HG03095 (cell line): ENCODE results near the gene GRIK1.

ENCODE experiments used
- ATAC-seq: cut with Tn5 transposase; IDR thresholded peaks from one replicate; pipeline ENCODE4 v1.9.1; 2021; ENCODE audit warnings: moderate library complexity; ENCODE audit not compliant: unreplicated experiment

Gene GRIK1

DNA sequence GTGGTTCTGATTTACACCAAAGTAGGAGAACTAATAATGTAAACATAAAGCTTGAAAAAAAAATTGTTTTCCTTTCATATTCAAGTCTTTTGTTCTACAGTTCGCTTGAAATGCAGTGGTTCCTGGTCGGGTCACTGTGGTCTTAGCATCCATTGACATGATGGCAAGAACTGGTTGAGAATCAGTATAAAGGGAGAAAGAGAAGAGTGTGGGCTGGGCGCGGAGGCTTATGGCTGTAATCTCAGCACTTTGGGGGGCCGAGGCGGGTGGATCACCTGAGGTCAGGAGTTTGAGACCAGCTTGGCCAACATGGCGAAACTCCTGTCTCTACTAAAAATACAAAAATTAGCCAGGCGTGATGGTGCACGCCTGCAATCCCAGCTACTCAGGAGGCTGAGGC, 390.2 kb downstream of the GRIK1 start:
- no peak for ATAC-seq

- ATAC-seq = no peak
Measured at GRCh38 chr21:29547998-29548397, 391.8 kb downstream of the GRIK1 start.

DNA sequence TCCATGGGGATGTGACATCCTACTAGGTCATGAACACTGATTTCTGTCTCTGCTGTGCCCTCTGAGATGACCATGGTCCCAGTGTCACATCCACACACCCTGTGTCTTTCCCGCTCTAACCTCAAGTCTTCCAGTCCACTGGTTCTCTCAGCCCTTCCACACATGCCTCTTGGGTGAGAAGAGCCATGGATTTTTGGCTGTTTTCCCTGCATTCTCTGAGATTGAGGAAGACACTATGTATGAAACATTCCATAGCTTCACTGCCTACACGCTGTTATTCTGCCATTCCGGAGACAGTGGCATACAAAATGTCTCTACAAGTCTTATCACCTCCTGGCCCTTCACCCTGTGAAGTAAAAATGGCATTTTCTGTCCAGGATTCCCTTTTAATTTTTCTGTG, 393.7 kb downstream of the GRIK1 start:
- no peak for ATAC-seq

DNA sequence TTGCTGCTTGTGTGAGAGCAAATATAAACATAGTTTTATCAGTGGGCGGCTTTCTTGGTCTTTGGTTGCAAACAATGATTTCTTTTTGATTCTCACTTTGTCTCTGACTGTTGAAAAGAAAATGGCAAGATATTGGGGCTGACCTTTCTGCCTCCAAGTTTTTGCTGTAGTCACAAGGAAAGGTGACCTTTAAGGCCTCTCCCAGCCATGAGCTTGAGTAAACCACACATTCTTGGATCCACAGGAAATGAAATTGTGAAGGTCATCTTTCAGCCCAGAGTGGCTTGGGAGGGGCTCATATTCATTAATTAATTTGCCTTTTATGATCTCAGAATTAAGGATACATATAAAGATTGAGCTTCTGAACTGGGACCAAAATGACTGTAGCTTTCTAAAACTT, 399.5 kb downstream of the GRIK1 start:
- ATAC-seq = no peak

- ATAC-seq = no peak
Measured at GRCh38 chr21:29538115-29538514, 401.7 kb downstream of the GRIK1 start.

DNA sequence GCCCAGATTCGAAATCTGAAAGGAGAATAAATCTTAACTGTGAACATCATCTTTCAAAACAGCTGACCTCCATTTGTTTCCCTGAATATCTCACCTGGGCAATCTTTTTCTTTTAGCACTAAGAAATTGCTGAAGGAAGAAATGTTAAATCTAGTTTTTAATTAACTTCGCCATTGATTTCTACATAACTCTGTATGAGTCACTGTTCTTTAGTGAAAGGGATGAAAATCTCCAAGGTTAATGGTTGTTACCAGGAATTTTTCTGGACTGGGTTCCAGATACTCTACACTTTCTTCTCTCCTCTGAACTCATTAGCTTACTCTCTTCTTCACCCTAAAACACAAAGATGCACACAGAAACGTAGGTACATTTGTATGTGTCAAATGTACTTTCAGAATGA, 405.3 kb downstream of the GRIK1 start:
- no peak for ATAC-seq

DNA sequence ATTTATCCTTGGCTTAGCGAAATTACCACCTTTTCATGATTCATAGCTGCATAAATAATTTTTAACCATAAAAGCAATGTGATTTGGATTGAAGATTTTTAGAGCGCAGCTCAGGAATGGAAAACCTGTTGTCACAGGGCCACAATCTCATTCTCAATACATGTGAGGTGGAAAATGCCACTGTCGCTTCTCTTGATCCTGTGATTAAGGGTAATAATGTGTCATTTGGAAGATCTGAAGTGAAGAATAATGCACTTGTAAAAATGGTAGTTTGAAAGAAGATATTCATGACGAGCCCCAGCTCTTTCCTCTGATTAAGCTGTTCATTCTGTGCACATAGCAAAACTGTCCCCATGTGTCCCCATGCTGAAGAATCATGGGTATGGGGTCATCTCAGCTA, 410.7 kb downstream of the GRIK1 start:
- ATAC-seq = no peak

DNA sequence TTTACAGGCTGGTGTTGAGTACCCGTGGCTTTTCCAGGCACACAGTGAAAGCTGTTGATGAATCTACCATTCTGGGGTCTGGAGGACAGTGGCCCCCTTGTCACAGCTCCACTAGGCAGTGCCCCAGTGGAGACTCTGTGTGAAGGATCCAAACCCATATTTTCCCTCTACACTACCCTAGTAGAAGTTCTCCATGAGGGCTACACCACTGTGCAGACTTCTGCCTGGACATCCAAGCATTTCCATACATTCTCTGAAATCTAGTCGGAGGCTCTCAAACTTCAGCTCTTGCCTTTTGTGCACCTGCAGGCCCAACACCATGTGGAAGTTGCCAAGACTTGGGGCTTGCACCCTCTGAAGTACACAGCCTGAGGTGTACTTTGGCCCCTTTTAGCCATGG, 413.3 kb downstream of the GRIK1 start:
- ATAC-seq = no peak

- ATAC-seq = no peak
Measured at GRCh38 chr21:29524055-29524454, 415.7 kb downstream of the GRIK1 start.

- no peak for ATAC-seq
Measured at GRCh38 chr21:29523646-29524045, 416.1 kb downstream of the GRIK1 start.

DNA sequence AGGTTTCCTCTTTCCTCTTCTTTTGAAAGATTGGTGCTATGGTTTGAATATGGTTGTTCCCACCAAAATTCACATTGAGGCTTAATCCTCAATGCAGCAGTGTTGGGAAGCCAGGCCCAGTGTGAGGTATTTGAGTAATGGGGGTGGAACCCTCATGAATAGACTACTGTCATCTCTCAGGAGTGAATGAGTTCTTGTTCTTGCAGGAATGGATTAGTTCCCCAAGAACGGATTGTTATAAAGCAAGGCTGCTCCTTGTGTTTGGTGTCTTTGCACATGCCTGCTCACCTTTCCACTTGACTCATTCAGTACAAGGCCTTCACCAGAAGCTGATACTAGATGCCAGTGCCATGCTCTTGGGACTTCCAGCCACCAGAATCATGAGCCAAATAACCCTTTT, 417.9 kb downstream of the GRIK1 start:
- ATAC-seq = no peak

GRCh38 chr21:29520171-29520570, 419.6 kb downstream of the GRIK1 start:
- no peak for ATAC-seq

DNA sequence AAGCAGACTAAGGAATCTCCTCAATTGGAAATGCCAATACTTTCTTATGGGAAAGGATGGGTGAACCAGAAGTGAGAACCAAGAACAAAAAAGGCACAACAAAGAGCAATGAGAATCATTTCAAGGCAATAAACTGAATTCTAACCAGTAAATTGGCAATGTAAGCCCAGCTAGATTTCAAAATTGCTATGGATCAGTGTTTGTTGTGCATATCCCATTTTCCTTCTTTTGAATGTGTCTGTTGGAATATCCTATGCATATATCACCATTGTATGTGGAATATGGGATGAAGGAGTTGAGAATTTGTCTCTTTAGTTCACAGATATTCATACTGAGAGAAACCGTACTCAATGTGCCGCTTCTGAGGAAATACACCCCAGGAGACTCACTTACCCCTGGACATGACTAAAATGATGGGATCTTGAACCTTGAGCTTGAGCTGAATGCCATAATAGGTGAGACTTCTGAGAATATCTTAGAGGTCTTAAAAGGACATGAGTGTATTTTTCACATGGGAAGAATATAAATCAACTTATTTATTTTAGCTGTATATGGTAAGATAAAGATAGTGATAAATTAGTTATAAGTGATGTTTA, 425.0 kb downstream of the GRIK1 start:
- ATAC-seq = no peak

DNA sequence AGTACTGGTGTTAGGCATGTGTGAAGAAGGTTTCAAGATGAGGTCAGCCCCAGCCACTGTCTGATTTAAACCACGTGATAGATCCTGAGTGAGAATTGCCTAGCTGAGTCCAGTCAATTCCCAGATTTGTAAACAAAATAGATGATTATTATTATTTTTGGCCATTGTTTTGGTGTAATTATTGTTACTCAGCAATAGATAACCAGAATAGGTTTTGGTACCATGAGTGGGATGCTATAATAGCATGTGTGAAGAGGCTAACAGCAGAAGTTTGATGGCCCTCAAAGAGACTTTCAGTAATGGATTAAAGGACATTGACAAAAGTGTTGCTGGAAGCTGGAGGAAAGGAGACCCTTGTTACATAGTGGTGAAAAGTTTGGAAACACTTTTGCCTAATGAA, 426.3 kb downstream of the GRIK1 start:
- ATAC-seq = no peak

DNA sequence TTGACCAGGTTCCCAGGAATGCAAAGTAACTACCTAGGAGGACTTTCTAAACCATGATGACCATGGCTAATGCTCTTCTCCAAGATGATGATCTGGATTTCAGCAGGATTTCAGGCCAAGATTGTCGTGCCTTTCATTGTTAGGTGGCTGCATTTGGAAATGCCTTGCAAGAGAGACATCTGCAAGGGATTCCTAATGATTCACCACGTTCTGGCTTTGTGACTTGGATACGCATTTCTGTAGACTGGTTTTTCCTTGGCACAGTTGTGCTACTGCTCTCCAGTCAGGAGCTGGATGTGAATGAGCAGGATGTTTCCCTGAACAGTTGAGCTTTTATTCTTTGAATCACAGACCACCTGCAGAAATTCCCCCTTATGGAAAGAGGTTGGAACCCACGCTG, 428.7 kb downstream of the GRIK1 start:
- no peak for ATAC-seq

DNA sequence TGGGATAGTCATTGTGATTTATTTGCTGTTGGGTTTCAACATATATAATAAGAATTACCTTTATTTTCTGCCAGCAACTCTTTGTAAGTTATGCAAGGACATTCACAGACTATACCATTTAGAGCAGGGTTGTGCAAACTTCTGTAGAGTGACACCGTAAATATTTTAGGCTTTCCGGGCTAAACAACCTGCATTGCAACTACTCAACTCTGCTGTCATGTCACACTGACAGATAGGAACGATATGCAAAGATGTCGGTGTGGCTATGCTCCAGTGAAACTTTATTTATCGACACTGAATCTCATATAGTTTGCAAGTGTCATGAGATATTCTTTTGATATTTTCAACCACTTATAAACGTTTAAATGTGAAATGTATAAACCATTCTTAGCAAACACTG, 430.7 kb downstream of the GRIK1 start:
- ATAC-seq = no peak

- no peak for ATAC-seq
Measured at GRCh38 chr21:29508301-29508700, 431.5 kb downstream of the GRIK1 start.

DNA sequence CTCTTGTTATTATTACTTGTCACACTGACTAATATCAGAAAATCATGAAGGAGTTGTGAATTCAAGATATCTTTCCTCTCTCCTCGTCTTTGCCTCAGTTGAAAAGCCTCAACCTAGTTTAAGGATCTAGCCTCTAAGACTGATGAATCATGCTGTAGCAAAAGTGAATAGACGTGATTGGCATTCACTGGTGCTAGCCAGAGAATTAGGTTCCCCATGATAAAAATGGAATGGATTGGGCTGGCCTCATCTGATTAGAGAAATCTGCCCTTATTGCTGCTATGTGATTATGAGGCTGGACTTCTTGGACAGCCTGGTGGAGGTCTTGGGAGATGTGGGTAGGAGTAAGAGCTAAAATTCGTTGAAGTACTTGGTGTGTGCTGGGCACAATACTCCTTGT, 432.8 kb downstream of the GRIK1 start:
- no peak for ATAC-seq

DNA sequence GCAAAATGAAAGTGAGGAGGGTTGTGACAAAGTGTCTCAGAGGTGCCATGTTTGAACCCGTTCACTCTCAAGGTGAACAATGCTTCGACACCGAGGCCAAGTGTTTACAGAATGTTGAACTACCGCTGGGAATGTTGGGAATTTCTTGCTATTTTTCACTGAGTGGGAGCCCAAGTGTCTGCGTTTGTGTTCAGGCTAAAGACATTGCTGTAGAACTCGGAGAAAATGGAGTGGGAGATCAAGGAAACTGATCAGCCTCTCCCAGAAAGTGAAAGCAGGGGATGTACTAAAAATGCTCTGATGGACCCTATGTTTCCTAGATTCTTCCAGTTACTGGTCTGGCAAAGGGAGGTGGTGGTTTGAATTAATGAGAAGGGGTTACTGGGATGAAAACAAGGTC, 433.6 kb downstream of the GRIK1 start:
- ATAC-seq = no peak

DNA sequence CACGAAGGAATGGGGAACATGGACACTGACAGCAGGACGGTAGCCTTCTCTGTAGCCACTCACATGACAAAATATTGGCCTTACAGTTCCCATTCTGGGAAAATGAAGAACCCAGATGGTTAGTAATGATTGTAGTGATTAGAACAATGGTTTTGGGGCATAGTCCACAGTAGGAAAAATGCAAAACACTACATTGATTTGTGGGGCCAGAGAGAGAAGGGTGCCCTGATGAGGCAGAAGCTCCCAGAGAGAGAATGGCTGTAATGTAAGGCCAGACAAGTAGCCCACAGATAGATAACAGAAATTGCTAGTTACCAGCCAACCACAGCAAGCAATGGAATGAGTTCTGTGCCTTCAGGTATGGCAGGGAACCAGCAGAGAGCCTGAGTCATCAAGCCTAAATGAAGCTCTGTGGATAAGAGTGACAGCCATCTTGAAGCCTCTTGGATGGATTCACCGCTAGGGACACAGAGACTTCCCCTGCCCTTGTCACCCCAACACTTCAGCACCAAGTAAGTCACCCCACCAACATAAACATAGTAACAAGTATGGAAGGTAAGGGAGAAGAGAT, 435.0 kb downstream of the GRIK1 start:
- no peak for ATAC-seq

DNA sequence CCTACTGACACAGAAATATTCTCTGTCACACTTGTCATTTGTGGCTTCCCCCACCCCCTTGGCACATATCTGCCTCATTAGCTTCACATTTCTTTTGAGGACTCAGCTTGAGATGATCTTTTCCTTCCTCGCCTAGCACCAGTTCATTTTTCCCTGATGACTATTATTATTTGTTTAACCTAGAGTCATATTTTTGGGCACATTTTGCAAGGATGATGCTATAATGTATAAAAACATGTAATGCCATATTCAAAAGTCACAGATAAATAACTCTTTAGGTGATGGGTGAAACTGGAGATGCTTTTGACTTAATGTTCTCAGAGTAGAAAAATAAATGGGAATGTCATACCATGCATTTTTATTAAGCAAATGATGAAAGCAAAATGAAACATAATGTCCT, 438.3 kb downstream of the GRIK1 start:
- no peak for ATAC-seq

DNA sequence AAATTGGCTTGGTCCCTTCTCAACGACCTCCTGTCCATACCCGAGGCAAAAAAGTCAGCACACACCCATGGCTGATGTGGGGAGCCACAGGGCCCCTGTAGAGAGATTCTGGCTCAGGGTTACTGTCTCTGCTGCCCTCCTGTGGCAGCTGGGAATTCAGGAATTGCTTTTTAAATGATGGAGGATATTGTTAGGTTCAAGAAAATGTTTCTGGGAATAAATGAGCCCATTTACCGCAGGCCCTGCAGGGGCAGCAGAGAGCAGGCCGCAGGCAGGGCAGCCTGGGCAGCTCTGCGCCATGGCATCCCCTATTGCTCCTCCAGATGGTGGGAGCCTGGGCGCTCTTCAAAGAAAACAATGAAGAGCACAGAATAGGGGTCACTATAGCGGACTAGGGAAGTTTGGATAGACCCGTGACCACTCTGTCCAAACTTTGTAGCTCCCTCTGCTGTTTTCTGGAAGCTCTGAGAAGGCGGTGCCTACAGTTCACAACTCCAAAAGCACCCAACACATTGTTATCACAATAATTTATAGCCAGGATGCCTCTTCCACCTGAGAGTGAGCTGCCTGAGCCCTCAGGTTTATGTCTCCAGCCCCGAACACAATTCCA, 440.0 kb downstream of the GRIK1 start:
- no peak for ATAC-seq

DNA sequence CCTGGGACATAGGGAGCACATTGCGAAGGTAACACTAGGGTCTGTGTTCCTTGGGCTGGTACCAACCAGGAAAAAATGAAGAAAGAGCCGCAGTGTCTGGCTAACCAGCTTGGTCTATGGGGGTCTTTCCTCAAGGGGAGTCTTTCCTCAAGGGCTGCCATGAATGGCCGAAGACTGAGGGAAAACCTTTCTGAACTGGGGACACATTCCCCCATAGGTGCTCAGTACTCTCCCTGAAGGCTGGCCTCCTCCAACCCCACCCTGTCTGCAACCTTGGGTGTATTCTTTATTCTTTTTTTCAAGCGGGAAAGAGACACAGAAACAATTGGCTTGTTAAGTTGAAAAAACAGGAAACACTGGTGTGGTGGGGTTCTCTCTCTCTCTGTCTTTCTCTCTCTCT, 440.6 kb downstream of the GRIK1 start:
- no peak for ATAC-seq
